ENCODE data around the gene ADAMTS17. TPM values are rescaled to one million over a fixed set of nuclear protein-coding genes. Genes with fewer than 3 reads are reported as not detected.

Gene ADAMTS17
- total RNA-seq, 1 donor from 2014 or later = 3.4 TPM

DNA sequence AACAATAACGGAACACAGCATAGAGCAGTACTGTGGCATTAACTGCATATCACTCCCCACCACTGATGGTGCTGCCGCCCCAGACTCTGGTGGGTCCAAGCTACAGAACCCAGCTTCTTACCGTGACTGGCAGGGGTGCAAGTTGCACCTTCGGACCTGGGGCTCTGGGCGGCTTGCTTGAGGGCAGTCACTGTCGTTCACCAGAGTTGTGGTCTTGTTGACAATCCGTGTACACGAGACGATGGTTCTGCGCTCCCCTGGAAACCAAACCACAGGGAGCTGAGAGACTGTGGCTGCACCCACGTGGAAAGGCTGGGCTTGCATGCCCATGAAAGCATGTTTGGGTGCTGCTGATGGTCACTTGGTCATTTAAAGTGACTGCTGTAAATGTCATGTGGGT, 293.0 kb downstream of the ADAMTS17 start:
- H3K27me3 Mint-ChIP-seq (ENCODE audit: low read depth) = no peaks in the 10 kb centered on the region
- DNase-seq (ENCODE audit: low spot score) = no peak
- H3K27ac Mint-ChIP-seq (ENCODE audit: unreplicated experiment) = no peak overlapping the region
- H3K4me1 Mint-ChIP-seq (ENCODE audit: low read depth) = peaks cover 12% of the 10 kb centered on the region
- peaks cover 1% of the 10 kb centered on the region for H3K36me3 Mint-ChIP-seq (ENCODE audit: low read depth)
- TF ChIP-seq, protein P1, sequence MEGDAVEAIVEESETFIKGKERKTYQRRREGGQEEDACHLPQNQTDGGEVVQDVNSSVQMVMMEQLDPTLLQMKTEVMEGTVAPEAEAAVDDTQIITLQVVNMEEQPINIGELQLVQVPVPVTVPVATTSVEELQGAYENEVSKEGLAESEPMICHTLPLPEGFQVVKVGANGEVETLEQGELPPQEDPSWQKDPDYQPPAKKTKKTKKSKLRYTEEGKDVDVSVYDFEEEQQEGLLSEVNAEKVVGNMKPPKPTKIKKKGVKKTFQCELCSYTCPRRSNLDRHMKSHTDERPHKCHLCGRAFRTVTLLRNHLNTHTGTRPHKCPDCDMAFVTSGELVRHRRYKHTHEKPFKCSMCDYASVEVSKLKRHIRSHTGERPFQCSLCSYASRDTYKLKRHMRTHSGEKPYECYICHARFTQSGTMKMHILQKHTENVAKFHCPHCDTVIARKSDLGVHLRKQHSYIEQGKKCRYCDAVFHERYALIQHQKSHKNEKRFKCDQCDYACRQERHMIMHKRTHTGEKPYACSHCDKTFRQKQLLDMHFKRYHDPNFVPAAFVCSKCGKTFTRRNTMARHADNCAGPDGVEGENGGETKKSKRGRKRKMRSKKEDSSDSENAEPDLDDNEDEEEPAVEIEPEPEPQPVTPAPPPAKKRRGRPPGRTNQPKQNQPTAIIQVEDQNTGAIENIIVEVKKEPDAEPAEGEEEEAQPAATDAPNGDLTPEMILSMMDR (IDR thresholded peaks at IDR 0.05) = no peak
- H3K4me3 Mint-ChIP-seq (ENCODE audit: unreplicated experiment) = no peak overlapping the region
- no peaks in the 10 kb centered on the region for H3K9me3 Mint-ChIP-seq (ENCODE audit: low read depth)

DNA sequence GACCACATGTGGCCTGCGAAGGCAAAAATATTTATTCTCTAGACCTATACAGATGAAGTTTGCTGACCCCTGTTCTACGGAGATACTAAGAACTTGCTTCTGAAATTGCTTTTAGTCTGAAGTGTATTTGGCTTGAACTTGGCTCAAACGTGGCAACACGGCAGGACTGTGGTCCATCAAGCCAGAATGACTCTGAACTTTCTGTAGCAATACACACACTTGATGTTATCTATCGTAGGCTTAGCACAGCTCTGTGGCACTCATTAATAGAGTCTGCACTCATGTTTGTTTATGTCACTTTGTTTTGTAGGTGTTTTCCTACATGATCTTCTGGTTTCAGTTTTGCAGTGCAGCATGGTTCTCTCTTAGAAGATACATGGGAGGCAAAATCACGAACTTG, 298.1 kb downstream of the ADAMTS17 start:
- Mint-ChIP-seq H3K4me1 (ENCODE audit: low read depth) (peaks cover 41% of the 10 kb centered on the region), H3K27me3 (ENCODE audit: low read depth) (no peaks in the 10 kb centered on the region), H3K36me3 (ENCODE audit: low read depth) (peaks cover 1% of the 10 kb centered on the region), H3K4me3 (ENCODE audit: unreplicated experiment) (no peak overlapping the region), H3K9me3 (ENCODE audit: low read depth) (no peaks in the 10 kb centered on the region), H3K27ac (ENCODE audit: unreplicated experiment) (peak overlapping the region; percentile 82)
- TF ChIP-seq, protein P1 (IDR thresholded peaks at IDR 0.05) = no peak
- DNase-seq (ENCODE audit: low spot score) = no peak

DNA sequence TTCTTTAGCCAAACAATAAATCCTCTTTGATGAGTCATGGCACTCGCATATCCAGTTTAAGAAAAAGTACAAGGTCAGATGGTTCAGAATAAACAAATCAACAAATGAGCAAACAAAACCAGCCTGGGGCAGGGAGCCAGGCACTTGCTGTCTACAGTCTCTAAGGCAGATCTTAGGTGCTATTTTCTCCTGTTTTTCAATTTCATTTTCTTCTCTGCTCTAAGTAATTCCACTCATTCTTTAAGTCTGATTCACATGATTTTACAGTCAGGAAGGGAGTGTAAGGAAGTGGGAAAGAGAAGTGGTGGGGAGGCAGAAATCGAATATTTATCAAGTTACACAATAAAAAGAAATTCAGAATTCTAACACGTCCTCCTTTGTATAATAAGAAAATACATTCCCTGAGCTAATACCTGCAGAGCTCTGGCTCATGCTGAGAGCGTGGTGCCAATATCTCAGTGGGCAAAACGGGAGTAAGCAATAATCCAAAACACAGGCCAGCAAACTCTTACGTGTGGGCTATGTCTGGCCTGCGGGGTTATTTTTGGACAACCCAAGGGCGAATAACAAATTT, 298.6 kb downstream of the ADAMTS17 start:
- Mint-ChIP-seq H3K27ac (ENCODE audit: unreplicated experiment) (peak overlapping the region; percentile 82), H3K27me3 (ENCODE audit: low read depth) (no peaks in the 10 kb centered on the region), H3K4me1 (ENCODE audit: low read depth) (peaks cover 41% of the 10 kb centered on the region), H3K4me3 (ENCODE audit: unreplicated experiment) (peak overlapping the region; percentile 43), H3K36me3 (ENCODE audit: low read depth) (peaks cover 1% of the 10 kb centered on the region), H3K9me3 (ENCODE audit: low read depth) (no peaks in the 10 kb centered on the region)
- TF ChIP-seq, protein P1 (IDR thresholded peaks at IDR 0.05) = no peak
- DNase-seq (ENCODE audit: low spot score) = no peak

DNA sequence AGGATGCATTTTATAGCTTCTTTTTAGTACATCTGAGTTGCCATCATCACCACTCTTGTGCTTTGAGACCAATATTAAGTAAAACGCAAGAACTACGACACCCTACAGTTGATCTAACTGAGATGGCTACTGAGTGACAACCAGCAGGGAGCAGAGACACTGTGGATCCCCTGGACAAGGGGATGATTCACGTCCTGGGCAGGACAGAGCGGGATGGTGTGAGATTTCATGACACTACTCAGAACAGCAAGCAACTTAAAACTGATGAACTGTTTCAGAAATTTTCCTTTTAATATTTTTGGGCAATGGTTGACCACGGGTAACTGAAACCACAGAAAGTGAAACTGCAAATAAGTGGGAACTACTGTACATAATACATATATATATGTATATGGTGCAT, 299.2 kb downstream of the ADAMTS17 start:
- peaks cover 41% of the 10 kb centered on the region for H3K4me1 Mint-ChIP-seq (ENCODE audit: low read depth)
- H3K27me3 Mint-ChIP-seq (ENCODE audit: low read depth) = no peaks in the 10 kb centered on the region
- H3K36me3 Mint-ChIP-seq (ENCODE audit: low read depth) = peaks cover 1% of the 10 kb centered on the region
- H3K9me3 Mint-ChIP-seq (ENCODE audit: low read depth) = no peaks in the 10 kb centered on the region
- H3K27ac Mint-ChIP-seq (ENCODE audit: unreplicated experiment) = peak overlapping the region; percentile 82
- DNase-seq (ENCODE audit: low spot score) = no peak
- H3K4me3 Mint-ChIP-seq (ENCODE audit: unreplicated experiment) = peak overlapping the region; percentile 43
- TF ChIP-seq, protein P1 (IDR thresholded peaks at IDR 0.05) = no peak

DNA sequence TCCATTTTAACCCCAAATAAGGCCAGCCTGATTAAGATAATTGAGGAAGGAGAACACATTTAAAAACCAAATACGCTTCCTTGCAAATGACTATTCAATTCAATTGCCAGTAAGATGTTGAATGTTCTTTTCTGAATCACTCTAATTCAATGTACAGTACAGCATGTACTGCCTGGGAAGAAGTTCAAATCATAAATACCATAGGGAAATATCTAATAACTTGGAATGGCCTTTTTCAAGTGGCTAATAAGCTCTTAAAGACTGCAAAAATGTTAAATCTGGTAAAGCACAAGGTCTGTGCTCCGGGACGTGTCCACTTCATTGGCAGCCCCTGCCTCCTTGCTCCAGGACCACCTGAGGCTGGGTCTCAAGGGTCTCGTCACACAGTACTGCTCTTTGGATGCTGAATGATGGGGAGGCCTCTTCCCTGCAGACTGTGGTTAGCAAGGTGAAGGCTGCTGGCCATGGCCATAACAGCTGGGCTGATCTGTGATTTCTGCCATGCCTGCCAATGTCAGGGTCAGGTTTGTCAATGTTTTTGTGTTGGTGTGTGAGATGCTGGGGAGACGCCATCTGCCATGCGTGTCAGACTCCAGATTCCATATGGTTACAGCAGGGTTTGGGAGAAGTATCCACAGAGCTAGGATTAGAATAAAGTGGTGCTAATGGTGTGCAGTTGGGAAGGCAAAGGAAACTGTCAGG, 300.5 kb downstream of the ADAMTS17 start:
- Mint-ChIP-seq H3K9me3 (ENCODE audit: low read depth) (no peaks in the 10 kb centered on the region), H3K36me3 (ENCODE audit: low read depth) (no peaks in the 10 kb centered on the region), H3K4me1 (ENCODE audit: low read depth) (peaks cover 41% of the 10 kb centered on the region), H3K4me3 (ENCODE audit: unreplicated experiment) (no peak overlapping the region), H3K27ac (ENCODE audit: unreplicated experiment) (peak overlapping the region; percentile 52), H3K27me3 (ENCODE audit: low read depth) (no peaks in the 10 kb centered on the region)
- TF ChIP-seq, protein P1 (IDR thresholded peaks at IDR 0.05) = no peak
- no peak for DNase-seq (ENCODE audit: low spot score)
